GM12878 (cell line): Measurements from ENCODE around the gene XPO1. TPM values are rescaled to one million over a fixed set of nuclear protein-coding genes. Genes with fewer than 3 reads are reported as not detected.

ENCODE experiments used
- BHLHE40 ChIP-seq, 2 experiments: fragments of 450-650 bp in 1 of 2; IDR thresholded peaks; 2 replicates each; pipeline ENCODE4 v1.6.1; 2011 to 2017; ENCODE audit warnings: low read depth in 2 of 2, borderline replicate concordance in 1 of 2, improper control_type of control experiment in 1 of 2, low read length in 1 of 2, mild to moderate bottlenecking in 1 of 2
- CBX5 ChIP-seq: sonication (generic); IDR thresholded peaks from 2 replicates; pipeline ENCODE4 v1.6.1; 2016; ENCODE audit warnings: low read depth, moderate library complexity, mild to moderate bottlenecking, inconsistent platforms
- CHD4 ChIP-seq: fragments of 200-600 bp; sonication (generic); IDR thresholded peaks from 2 replicates; pipeline ENCODE4 v1.6.1; 2016; ENCODE audit warnings: mild to moderate bottlenecking
- DPF2 ChIP-seq: fragments of 450-650 bp; IDR thresholded peaks from 2 replicates; pipeline ENCODE4 v1.6.1; 2017; ENCODE audit warnings: mild to moderate bottlenecking
- EGR1 ChIP-seq, 2 experiments: IDR thresholded peaks; 1 replicate in 1 of 2; 2 replicates in 1 of 2; pipeline ENCODE4 v1.6.1; 2011 to 2012; ENCODE audit warnings: low read depth in 2 of 2, low read length in 2 of 2, borderline replicate concordance in 1 of 2, mild to moderate bottlenecking in 1 of 2, moderate library complexity in 1 of 2
- EZH2 ChIP-seq: IDR thresholded peaks from 2 replicates; pipeline ENCODE4 v1.6.1; 2012; ENCODE audit warnings: low read depth, mild to moderate bottlenecking, control low read depth, inconsistent platforms, low read length, borderline replicate concordance; ENCODE audit not compliant: control insufficient read depth
- FOXM1 ChIP-seq: IDR thresholded peaks from 2 replicates; pipeline ENCODE4 v1.6.1; 2012; ENCODE audit warnings: low read depth, mild to moderate bottlenecking, inconsistent platforms, low read length, moderate library complexity
- KAT2A ChIP-seq: conservative IDR thresholded peaks from 2 replicates; pipeline ENCODE4 v1.6.1; 2011; ENCODE audit warnings: low read depth, low read length; ENCODE audit not compliant: control insufficient read depth
- NR2C1 ChIP-seq: fragments of 450-650 bp; IDR thresholded peaks from 2 replicates; pipeline ENCODE4 v1.6.1; 2017; ENCODE audit warnings: antibody characterized with exemption, mild to moderate bottlenecking, moderate library complexity
- NRF1 ChIP-seq: conservative IDR thresholded peaks from 2 replicates; pipeline ENCODE4 v1.6.1; 2011; ENCODE audit warnings: mild to moderate bottlenecking, low read depth, low read length, improper control_type of control experiment
- PAX5 ChIP-seq: IDR thresholded peaks from 2 replicates; pipeline ENCODE4 v1.6.1; 2011; ENCODE audit warnings: low read depth, low read length, borderline replicate concordance
- PKNOX1 ChIP-seq: fragments of 450-650 bp; IDR thresholded peaks from 2 replicates; pipeline ENCODE4 v1.6.1; 2016; ENCODE audit warnings: mild to moderate bottlenecking
- RUNX3 ChIP-seq: IDR thresholded peaks from 2 replicates; pipeline ENCODE4 v1.6.1; 2012; ENCODE audit warnings: low read length, inconsistent platforms
- SREBF1 ChIP-seq: IDR thresholded peaks from 2 replicates; pipeline ENCODE4 v1.6.1; 2012; ENCODE audit warnings: mild to moderate bottlenecking, low read length
- STAT3 ChIP-seq: IDR thresholded peaks from 2 replicates; pipeline ENCODE4 v1.6.1; 2011; ENCODE audit warnings: low read depth, low read length, improper control_type of control experiment
- TARDBP ChIP-seq: IDR thresholded peaks from 2 replicates; pipeline ENCODE4 v1.6.1; 2016; ENCODE audit warnings: borderline replicate concordance
- ZBED1 ChIP-seq: IDR thresholded peaks from 2 replicates; pipeline ENCODE4 v1.6.1; 2016; ENCODE audit warnings: borderline replicate concordance
- ZBTB40 ChIP-seq: fragments of 450-650 bp; IDR thresholded peaks from 2 replicates; pipeline ENCODE4 v1.6.1; 2016; ENCODE audit warnings: mild to moderate bottlenecking, moderate library complexity, borderline replicate concordance
- ZNF274 ChIP-seq: IDR thresholded peaks from one replicate; pipeline ENCODE4 v1.8.0; 2011; ENCODE audit not compliant: insufficient read length, insufficient read depth
- ZNF592 ChIP-seq: fragments of 450-650 bp; IDR thresholded peaks from 2 replicates; pipeline ENCODE4 v1.6.1; 2017; ENCODE audit warnings: mild to moderate bottlenecking, moderate library complexity
- ZSCAN29 ChIP-seq: fragments of 450-650 bp; IDR thresholded peaks from 2 replicates; pipeline ENCODE4 v1.6.1; 2017; ENCODE audit warnings: mild to moderate bottlenecking, moderate library complexity
- polyA plus RNA-seq, 11 experiments: library from polyadenylated mRNA; depleted of rRNA in 4 of 11; unstranded in 6 of 11; stranded (reverse) in 5 of 11; fragments of >200 nt; fragmentation: Nextera tagmentation in 4 of 11; fragmentation: Illumina TruSeq in 1 of 11; extraction: Ambion mirVana in 4 of 11; extraction: Trizol in 1 of 11; gene quantifications; 1 replicate in 1 of 11; 2 replicates in 10 of 11; pipeline versions ENCODE4 v1.2.1 to v1.2.3, GENCODE V29; 2011 to 2016; ENCODE audit warnings: inconsistent platforms in 2 of 11, missing spikeins in 2 of 11, low read depth in 1 of 11
- total RNA-seq, 4 experiments: library from RNA; depleted of rRNA in 3 of 4; stranded (reverse); fragments of >200 nt in 3 of 4; fragmentation: Illumina TruSeq in 1 of 4; extraction: Trizol in 1 of 4; gene quantifications; 2 replicates each; pipeline versions ENCODE4 v1.2.1 to v1.2.3, GENCODE V29; 2013 to 2021

XPO1 gene
- total and polyA plus RNA-seq, 10 of the 15 experiments (the other 5 are each of a cell fraction or from before 2014, with no cell fraction given): 57.3 to 216 (median 153) TPM

DNA sequence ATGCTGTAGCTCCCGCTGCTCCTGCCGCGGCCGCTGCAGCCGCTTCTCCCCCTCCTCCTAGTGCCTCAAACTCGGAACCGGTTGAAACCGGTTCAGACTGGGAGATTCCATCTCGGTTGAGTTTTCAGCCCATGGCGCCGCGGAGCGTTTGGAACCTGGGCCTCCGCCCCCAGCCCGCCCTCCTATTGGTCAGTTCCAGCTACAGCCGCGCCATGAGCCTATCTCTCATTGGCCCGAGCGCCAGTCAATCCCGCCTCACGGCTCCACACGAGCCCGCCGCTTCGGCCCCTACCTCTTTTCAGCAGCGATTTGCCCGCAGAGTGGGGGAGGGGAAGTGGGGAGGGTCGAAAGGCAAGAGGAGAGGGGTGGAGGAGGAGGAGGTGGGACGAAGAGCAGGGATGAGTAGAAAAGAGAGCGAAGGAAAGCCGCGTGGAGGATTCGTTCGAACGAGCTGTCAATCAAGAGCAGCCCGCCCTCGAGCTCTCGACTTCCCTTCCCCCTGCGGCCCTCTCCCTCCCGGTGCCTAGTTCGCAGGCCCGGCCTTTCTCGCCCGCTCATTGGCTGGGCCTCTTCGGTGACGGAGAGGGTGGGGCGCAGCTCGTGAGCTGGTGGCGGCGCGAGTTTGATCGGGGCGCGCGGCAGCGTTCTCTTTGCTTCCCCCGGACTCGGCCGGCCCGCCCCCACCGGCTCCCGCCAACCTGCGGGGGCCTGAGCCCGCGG lies at the start of gene XPO1 (continued):
- no peak for TF ChIP-seq ZNF592
- peak; percentile 100 for TF ChIP-seq PKNOX1
- no peak for TF ChIP-seq NR2C1
- peak; percentile 50; the same call in 1 of the 2 replicates for TF ChIP-seq TARDBP
- peak; percentile 49; the same call in 1 of the 2 replicates for TF ChIP-seq FOXM1
- 0 out of 2 replicates have a peak, but pooled peaks have one; percentile 1 for TF ChIP-seq NRF1
- TF ChIP-seq STAT3: no peak
- peak; percentile 32; the same call in 1 of the 2 replicates for TF ChIP-seq PAX5
- TF ChIP-seq DPF2: peak; percentile 99
- TF ChIP-seq ZNF274: no peak
- no peak for TF ChIP-seq KAT2A
- TF ChIP-seq ZBTB40: no peak; the same call in 1 of the 2 replicates
- 0 out of 2 replicates have a peak, but pooled peaks have one; percentile 55 for TF ChIP-seq ZSCAN29
- no peak; the same call in 1 of the 2 replicates for TF ChIP-seq SREBF1
- TF ChIP-seq CBX5: no peak; the same call in 1 of the 2 replicates
- peak; percentile 92 to 96 for TF ChIP-seq BHLHE40 (IDR thresholded peaks at IDR 0.05; ENCODE audit: borderline replicate concordance in 1 of 2, low read depth in 2 of 2, low read length in 1 of 2)
- TF ChIP-seq CHD4: no peak
- TF ChIP-seq EZH2: no peak
- TF ChIP-seq ZBED1: no peak
- TF ChIP-seq RUNX3: peak; percentile 62
- peak in 1 of 2 experiments; percentile 71; a peak in 2 of 3 replicates for TF ChIP-seq EGR1 (IDR thresholded peaks at IDR 0.05; ENCODE audit: borderline replicate concordance in 1 of 2, low read depth in 2 of 2, low read length in 2 of 2)
